ENCODE measurements around the gene NEXN. TPM values are rescaled to one million over a fixed set of nuclear protein-coding genes. Genes with fewer than 3 reads are reported as not detected.

Gene NEXN
- total RNA-seq, 2 experiments from 2014 or later: not detected

GRCh38 chr1:77991638-77992037, 103.2 kb downstream of the NEXN start:
- intact Hi-C loops (cut with micrococcal nuclease; ENCODE audit: unreplicated experiment): no loop called here
- H3K36me3 ChIP-seq (ENCODE audit: insufficient read depth, low read length): peaks cover 58% of the 10 kb centered on the region
- TF ChIP-seq EZH2phosphoT487 (IDR thresholded peaks at IDR 0.05; ENCODE audit: borderline replicate concordance, low read depth, low read length): no peak
- no peak for TF ChIP-seq CTCF (conservative IDR thresholded peaks at IDR 0.05; ENCODE audit: low read length)
- no peak overlapping the region for H3K27ac ChIP-seq (ENCODE audit: low read depth, low read length, poor library complexity, severe bottlenecking)
- H3K4me1 ChIP-seq (ENCODE audit: insufficient read depth, low read length, poor library complexity, severe bottlenecking): no peaks in the 10 kb centered on the region
- no peak overlapping the region for H3K4me2 ChIP-seq (ENCODE audit: low read length)
- no TSS peak for BruUV-seq (replicated peaks)
- no peaks in the 10 kb centered on the region for H3K9me3 ChIP-seq (ENCODE audit: low read length)
- peaks cover 29% of the 10 kb centered on the region; the same call in 1 of the 2 replicates for H3K79me2 ChIP-seq (ENCODE audit: insufficient read depth, low read depth, low read length)
- no peak overlapping the region for H3K4me3 ChIP-seq (ENCODE audit: low read depth, low read length, poor library complexity, severe bottlenecking)
- no peak overlapping the region for H2AFZ ChIP-seq (ENCODE audit: low read length)
- DNase-seq (ENCODE audit: low spot score): no peak
- ChIA-PET POLR2A (interaction anchor here (0.7 to 3.6 kb wide), 4 partner anchors 10 to 1494 kb away, joined by 3 to 43 read pairs (median 8); partner anchors contain the start of gene DNAJB4), CTCF (ENCODE audit: unreplicated experiment) (interaction anchor here (1.6 kb wide), 1 partner anchor 13 kb away, joined by 3 read pairs; no protein-coding TSS in a partner anchor)
- H4K20me1 ChIP-seq (ENCODE audit: insufficient read depth, low read length): 0 out of 2 replicates have a peak, but pooled peaks cover 3% of the 10 kb centered on the region
- no peaks in the 10 kb centered on the region for H3K9me2 ChIP-seq (ENCODE audit: insufficient read depth, low read length)

Other genes starting within 250 kb of the NEXN start
- 66.4 and 74.6 TPM in 2 replicates for gene ZZZ3, start 206.0 kb upstream of the NEXN start, total RNA-seq (2014; rRNA removed; shearing (Covaris generic))
- gene ZZZ3, start 206.0 kb upstream of the NEXN start, total RNA-seq (2022): 51.4 and 56.5 TPM in 2 replicates
- 44.1 and 47.8 TPM in 2 replicates for gene USP33, start 128.8 kb upstream of the NEXN start, total RNA-seq (2014; rRNA removed; shearing (Covaris generic))
- 66.7 and 67.0 TPM in 2 replicates for gene USP33, start 128.8 kb upstream of the NEXN start, total RNA-seq (2022)
- 3.7 and 5.1 TPM in 2 replicates for gene MIGA1, start 109.0 kb upstream of the NEXN start, total RNA-seq (2014; rRNA removed; shearing (Covaris generic))
- gene MIGA1, start 109.0 kb upstream of the NEXN start, total RNA-seq (2022): 7.5 and 8.4 TPM in 2 replicates
- 234 and 256 TPM in 2 replicates for gene FUBP1, start 90.4 kb downstream of the NEXN start, total RNA-seq (2014; rRNA removed; shearing (Covaris generic))
- 301 and 325 TPM in 2 replicates for gene FUBP1, start 90.4 kb downstream of the NEXN start, total RNA-seq (2022)
- 9.0 and 12.6 TPM in 2 replicates for gene DNAJB4, start 116.3 kb downstream of the NEXN start, total RNA-seq (2014; rRNA removed; shearing (Covaris generic))
- gene DNAJB4, start 116.3 kb downstream of the NEXN start, total RNA-seq (2022): 14.9 and 15.8 TPM in 2 replicates
- gene GIPC2, start 157.3 kb downstream of the NEXN start, total RNA-seq (2014; rRNA removed; shearing (Covaris generic)): 0.15 TPM in 1 of 2 replicates, not detected in the other
- not detected in 2 replicates for gene GIPC2, start 157.3 kb downstream of the NEXN start, total RNA-seq (2022)

Data from OCI-LY7 (cell line).